Epithelial cell of proximal tubule (primary cell): ENCODE results near the gene RFX7. TPM values are rescaled to one million over a fixed set of nuclear protein-coding genes. Genes with fewer than 3 reads are reported as not detected.

Source experiments
- DNase-seq: peaks from one replicate; pipeline ENCODE4 v3.0.0-alpha.2; 2011; ENCODE audit warnings: low read depth
- H3K4me3 ChIP-seq: 2 replicates; pipeline ENCODE4 v1.5.1; 2011; ENCODE audit warnings: low read depth, mild to moderate bottlenecking, low read length
- total RNA-seq: library from RNA; depleted of rRNA; stranded (reverse); fragments of >200 nt; gene quantifications from 2 replicates; pipeline ENCODE4 v1.2.3, GENCODE V29; 2015
- TF ChIP-seq, protein P1 (sequence below): conservative IDR thresholded peaks from 2 replicates; pipeline ENCODE4 v1.5.1; 2012; ENCODE audit warnings: low read depth, mild to moderate bottlenecking, low read length

The RFX7 gene
- total RNA-seq, 1 donor from 2014 or later: 4.8 TPM

- TF ChIP-seq, protein P1, sequence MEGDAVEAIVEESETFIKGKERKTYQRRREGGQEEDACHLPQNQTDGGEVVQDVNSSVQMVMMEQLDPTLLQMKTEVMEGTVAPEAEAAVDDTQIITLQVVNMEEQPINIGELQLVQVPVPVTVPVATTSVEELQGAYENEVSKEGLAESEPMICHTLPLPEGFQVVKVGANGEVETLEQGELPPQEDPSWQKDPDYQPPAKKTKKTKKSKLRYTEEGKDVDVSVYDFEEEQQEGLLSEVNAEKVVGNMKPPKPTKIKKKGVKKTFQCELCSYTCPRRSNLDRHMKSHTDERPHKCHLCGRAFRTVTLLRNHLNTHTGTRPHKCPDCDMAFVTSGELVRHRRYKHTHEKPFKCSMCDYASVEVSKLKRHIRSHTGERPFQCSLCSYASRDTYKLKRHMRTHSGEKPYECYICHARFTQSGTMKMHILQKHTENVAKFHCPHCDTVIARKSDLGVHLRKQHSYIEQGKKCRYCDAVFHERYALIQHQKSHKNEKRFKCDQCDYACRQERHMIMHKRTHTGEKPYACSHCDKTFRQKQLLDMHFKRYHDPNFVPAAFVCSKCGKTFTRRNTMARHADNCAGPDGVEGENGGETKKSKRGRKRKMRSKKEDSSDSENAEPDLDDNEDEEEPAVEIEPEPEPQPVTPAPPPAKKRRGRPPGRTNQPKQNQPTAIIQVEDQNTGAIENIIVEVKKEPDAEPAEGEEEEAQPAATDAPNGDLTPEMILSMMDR: peak; percentile 72
- no peak for DNase-seq
- no peak overlapping the region for H3K4me3 ChIP-seq
Observed at GRCh38 chr15:56249092-56249491, 5.4 kb upstream of the RFX7 start.

- DNase-seq: no peak
- TF ChIP-seq, protein P1: no peak
- H3K4me3 ChIP-seq: no peak overlapping the region
Observed at GRCh38 chr15:56248311-56248992, 4.8 kb upstream of the RFX7 start.

DNA sequence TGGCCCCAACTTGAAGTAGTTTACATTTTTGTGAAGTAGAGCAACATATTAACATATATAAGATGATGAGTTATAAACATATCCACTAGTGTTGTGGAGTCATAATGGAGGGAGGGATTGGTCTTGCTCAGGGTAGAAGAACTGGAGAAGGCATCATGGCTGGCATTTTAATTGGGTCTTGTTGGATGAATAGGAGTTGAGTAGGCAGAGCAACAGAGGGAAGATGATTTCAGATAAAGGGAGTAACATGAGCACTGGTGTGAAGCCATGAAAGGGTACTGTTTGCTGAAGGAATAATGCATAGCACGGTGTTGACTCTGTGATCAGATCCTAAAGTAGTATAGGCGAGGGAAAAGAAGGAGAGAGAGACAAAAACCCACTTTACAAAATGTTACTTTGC, 3.6 kb upstream of the RFX7 start:
- TF ChIP-seq, protein P1: no peak
- DNase-seq: no peak
- no peak overlapping the region for H3K4me3 ChIP-seq

DNA sequence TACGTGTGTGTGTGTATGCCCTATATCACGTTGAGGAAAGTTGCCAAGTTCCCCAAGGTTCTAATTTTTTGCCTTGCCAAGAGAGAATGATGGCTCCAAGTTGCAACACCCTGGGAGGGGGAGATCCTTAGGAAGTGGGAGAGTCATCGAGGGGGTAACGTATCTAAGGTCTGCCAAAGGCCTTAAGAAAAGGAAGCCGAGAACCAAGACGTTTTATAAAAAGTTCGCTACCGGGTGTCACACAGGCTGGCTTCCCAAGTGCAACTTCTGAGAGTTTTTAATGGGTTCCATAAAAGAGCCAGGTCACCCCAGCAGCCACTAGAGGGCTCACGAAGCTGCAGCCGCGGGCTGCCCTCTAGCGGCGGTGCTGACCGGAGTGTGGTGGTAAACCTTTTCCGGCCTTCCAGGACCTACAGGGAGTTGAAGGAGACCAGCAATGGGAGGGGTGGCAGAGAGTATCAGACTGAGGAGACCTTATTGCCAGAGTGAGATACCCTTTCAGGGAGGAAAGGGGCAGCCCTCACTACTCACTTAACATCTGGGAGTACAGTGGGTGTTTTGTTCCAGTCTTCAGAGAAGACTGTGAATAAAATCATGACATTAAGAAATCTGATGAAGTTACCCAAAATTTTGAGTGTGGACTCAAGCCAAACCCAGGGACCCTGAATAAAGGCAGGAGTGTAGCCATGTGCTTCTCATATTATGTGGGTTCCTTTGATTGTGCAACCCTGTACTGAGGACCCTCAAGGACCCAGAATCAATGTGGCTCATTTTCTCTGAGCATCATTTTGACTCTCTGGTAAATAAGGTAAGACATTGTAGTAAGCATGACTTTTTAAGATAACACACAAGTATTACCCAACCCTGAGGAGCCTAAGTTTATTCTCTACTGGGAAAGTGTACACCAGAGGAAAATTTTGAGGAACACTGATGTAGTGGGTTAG, 2.5 kb upstream of the RFX7 start:
- TF ChIP-seq, protein P1: peak; percentile 100
- peak; percentile 41 for DNase-seq
- H3K4me3 ChIP-seq: peak overlapping the region; percentile 34

- peak overlapping the region; percentile 88 for H3K4me3 ChIP-seq
- DNase-seq: no peak
- TF ChIP-seq, protein P1: no peak
Observed at GRCh38 chr15:56244811-56245576, 1.3 kb upstream of the RFX7 start.

GRCh38 chr15:56244038-56244810, 545 bp upstream of the RFX7 start:
- no peak for DNase-seq
- peak overlapping the region; percentile 88 for H3K4me3 ChIP-seq
- TF ChIP-seq, protein P1: no peak
